ENCODE data around the gene SLC29A2. TPM values are rescaled to one million over a fixed set of nuclear protein-coding genes. Genes with fewer than 3 reads are reported as not detected.

The SLC29A2 gene
- total and polyA plus RNA-seq, 2 of the 8 experiments (the other 6 are each of a cell fraction or from before 2014, with no cell fraction given), result 29.3 to 31.6 TPM

DNA sequence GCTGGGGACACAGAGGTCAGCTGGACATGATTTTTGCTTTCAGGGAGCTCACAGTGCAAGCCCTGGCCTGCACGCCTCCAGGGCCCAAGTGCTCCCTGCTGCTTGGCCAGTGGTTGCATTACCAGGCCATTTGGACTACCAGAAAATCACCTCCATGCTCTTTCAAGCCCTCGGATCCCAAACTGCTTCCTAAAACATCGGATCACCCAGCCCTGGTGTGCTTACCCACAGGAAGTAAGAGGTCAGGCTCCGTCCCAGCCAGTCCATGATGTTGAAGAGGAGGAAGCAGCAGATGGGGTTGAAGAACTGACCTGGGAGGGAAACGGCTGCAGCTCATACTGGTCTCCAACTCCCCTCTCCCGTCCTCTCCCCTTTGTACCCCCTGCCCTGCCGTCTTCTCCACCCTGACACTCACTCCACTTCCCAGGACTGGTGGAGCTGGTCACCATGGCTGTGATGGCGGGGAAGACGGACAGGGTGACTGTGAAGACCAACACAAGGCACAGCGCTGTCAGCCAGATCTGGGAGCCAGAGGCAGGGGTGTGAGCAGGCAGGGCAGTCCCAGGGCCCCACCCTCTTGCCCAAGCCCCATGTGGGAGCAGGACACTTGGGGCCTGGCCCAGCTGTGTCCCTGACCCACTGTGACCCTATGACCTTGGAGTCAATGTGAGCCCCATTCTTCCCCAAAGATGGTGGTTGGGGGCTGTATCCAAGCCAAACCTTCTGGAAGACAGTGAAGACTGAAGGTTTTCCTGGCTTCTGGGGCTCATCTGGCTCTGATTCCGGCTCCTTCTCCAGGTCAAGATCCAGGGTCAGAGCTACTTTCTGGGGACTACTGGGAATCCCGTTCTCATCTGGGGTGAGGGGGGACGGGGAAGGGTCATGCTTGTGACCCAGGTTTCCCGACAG lies 5.6 kb downstream of the SLC29A2 start:
- H2BK20ac ChIP-seq (ENCODE audit: low read length), result no peak overlapping the region
- H4K91ac ChIP-seq (replicated peaks; ENCODE audit: insufficient read length, low read length), result no peak overlapping the region
- peaks cover 9% of the 10 kb centered on the region; the same call in 1 of the 2 replicates for H3K79me1 ChIP-seq (ENCODE audit: low read depth, low read length)
- H3K4ac ChIP-seq (replicated peaks; ENCODE audit: insufficient read length, low read depth, low read length), result no peak overlapping the region
- no peak overlapping the region for H3K18ac ChIP-seq (ENCODE audit: extremely low read depth, low read length)
- H3K27me3 ChIP-seq (replicated peaks in 1 of 4; ENCODE audit: control insufficient read depth in 3 of 4, extremely low read depth in 1 of 4, insufficient read depth in 3 of 4, low read length in 3 of 4), result no peaks in the 10 kb centered on the region
- H2AFZ ChIP-seq (ENCODE audit: low read length), result no peak overlapping the region
- H3K4me2 ChIP-seq (ENCODE audit: insufficient read depth in 1 of 2, low read depth in 2 of 2, low read length in 2 of 2), result no peak overlapping the region
- H3K36me3 ChIP-seq (ENCODE audit: control insufficient read depth in 2 of 4, insufficient read depth in 4 of 4, low read length in 3 of 4), result peaks cover 26 to 64% (median 61%) of the 10 kb centered on the region in 4 experiments
- H3K14ac ChIP-seq (ENCODE audit: insufficient read length), result no peak overlapping the region
- no peak overlapping the region for H4K5ac ChIP-seq (ENCODE audit: insufficient read length, low read depth, low read length)
- no peak overlapping the region for H3K9ac ChIP-seq (replicated peaks in 1 of 4; ENCODE audit: extremely low read depth in 1 of 4, low read depth in 3 of 4, low read length in 3 of 4)
- H3K23me2 ChIP-seq (ENCODE audit: low read depth, low read length), result peaks cover 5% of the 10 kb centered on the region; the same call in 1 of the 2 replicates
- no peak overlapping the region for H3K56ac ChIP-seq (replicated peaks; ENCODE audit: insufficient read length, low read depth, low read length)
- ChIA-PET CTCF (ENCODE audit: partially characterized antibody) (interaction anchor here (0.9 to 4.4 kb wide), 10 partner anchors 12 to 377 kb away, joined by 3 to 39 read pairs (median 3); partner anchors contain the start of genes B4GAT1 and BRMS1), POLR2A (ENCODE audit: partially characterized antibody) (interaction anchor here (0.6 to 28.7 kb wide), 11 partner anchors 2 to 1095 kb away, joined by 3 to 487 read pairs (median 4); partner anchors contain the start of genes B4GAT1, BRMS1, CD248 and SLC29A2)
- DNase-seq (ENCODE audit: low read depth in 1 of 2, low spot score in 2 of 2) (no peak), FAIRE-seq (no peak)
- peaks cover 0 to 8% (median 7%) of the 10 kb centered on the region in 4 experiments; a peak in 6 of 7 replicates for H3K4me1 ChIP-seq (replicated peaks in 1 of 4; ENCODE audit: control insufficient read depth in 3 of 4, insufficient read depth in 4 of 4, low read length in 3 of 4)
- H2BK120ac ChIP-seq (replicated peaks; ENCODE audit: low read depth, low read length), result no peak overlapping the region
- H3K23ac ChIP-seq (ENCODE audit: insufficient read length), result no peak overlapping the region
- H4K20me1 ChIP-seq (replicated peaks in 1 of 2; ENCODE audit: control insufficient read depth in 1 of 2, insufficient read depth in 2 of 2, low read length in 2 of 2), result peaks cover 11 to 42% of the 10 kb centered on the region in 2 experiments
- peaks cover 0 to 15% of the 10 kb centered on the region in 2 experiments; a peak in 2 of 4 replicates for H3K79me2 ChIP-seq (ENCODE audit: control insufficient read depth in 1 of 2, insufficient read depth in 2 of 2, low read length in 2 of 2)
- no peak overlapping the region for H2AK5ac ChIP-seq (ENCODE audit: low read depth, low read length)
- H3K4me3 ChIP-seq (ENCODE audit: extremely low read depth in 1 of 4, insufficient read depth in 2 of 4, low read depth in 3 of 4, low read length in 4 of 4), result no peak overlapping the region
- H3K9me3 ChIP-seq (ENCODE audit: insufficient read depth in 2 of 2, low read depth in 1 of 2, low read length in 1 of 2), result no peaks in the 10 kb centered on the region
- TF ChIP-seq KDM4A (IDR thresholded peaks at IDR 0.05; ENCODE audit: low read depth, low read length, severe bottlenecking) (no peak), POLR2AphosphoS5 (IDR thresholded peaks at IDR 0.05; ENCODE audit: low read depth, low read length) (peak; percentile 53), JUND (IDR thresholded peaks at IDR 0.05; ENCODE audit: low read length) (no peak), SP2 (IDR thresholded peaks at IDR 0.05; ENCODE audit: low read length) (no peak), SIN3A (conservative IDR thresholded peaks at IDR 0.05 in 1 of 2, IDR thresholded peaks at IDR 0.05 in 1 of 2; ENCODE audit: low read depth in 1 of 2, low read length in 2 of 2) (no peak), RNF2 (IDR thresholded peaks at IDR 0.05; ENCODE audit: borderline replicate concordance, low read depth, low read length, missing control alignments, poor library complexity, severe bottlenecking) (no peak), POLR2A (IDR thresholded peaks at IDR 0.05; ENCODE audit: control extremely low read depth in 1 of 2, low read depth in 2 of 2, low read length in 2 of 2) (peak; percentile 31 to 51)
- no peak overlapping the region for H3K27ac ChIP-seq (ENCODE audit: low read depth, low read length)
- WGBS, 2 experiments (ENCODE audit: extremely low coverage in 1 of 2, insufficient coverage in 1 of 2, insufficient read length in 1 of 2, insufficient replicate concordance in 2 of 2, low coverage in 1 of 2, low lambda C conversion rate in 2 of 2, missing lambda C conversion rate in 1 of 2), result 87% methylated on average over 13 of the region's 14 CpGs; no CpG with 5 or more reads in 1 of the 2 experiments
- no peak overlapping the region for H2BK5ac ChIP-seq (ENCODE audit: low read depth, low read length)
- H2BK15ac ChIP-seq (ENCODE audit: low read length), result no peak overlapping the region
- no peak overlapping the region; the same call in 1 of the 2 replicates for H4K8ac ChIP-seq (ENCODE audit: extremely low read depth, insufficient read depth, low read length)
- H2BK12ac ChIP-seq (ENCODE audit: low read depth, low read length), result no peak overlapping the region
